Esophagus squamous epithelium (tissue), 4 donors: ENCODE results near the gene CDH13.

ENCODE experiments used
- POLR2A ChIP-seq, 4 donors: fragments of 450-650 bp; IDR thresholded peaks; one replicate each; pipeline ENCODE4 v1.6.1; 2017; ENCODE audit warnings: antibody characterized with exemption in 4 of 4, mild to moderate bottlenecking in 4 of 4, moderate library complexity in 3 of 4
- TF ChIP-seq, protein P1 (sequence below), 6 experiments: fragments of 450-650 bp in 4 of 6; fragments of 200-600 bp in 2 of 6; sonication (generic) in 2 of 6; IDR thresholded peaks; one replicate each; pipeline ENCODE4 v1.5.1; 2016 to 2019; ENCODE audit warnings: antibody characterized with exemption in 6 of 6, mild to moderate bottlenecking in 4 of 6, moderate library complexity in 4 of 6

GRCh38 chr16:83185902-83186301 lies 559.1 kb downstream of the CDH13 start:
- TF ChIP-seq, protein P1, sequence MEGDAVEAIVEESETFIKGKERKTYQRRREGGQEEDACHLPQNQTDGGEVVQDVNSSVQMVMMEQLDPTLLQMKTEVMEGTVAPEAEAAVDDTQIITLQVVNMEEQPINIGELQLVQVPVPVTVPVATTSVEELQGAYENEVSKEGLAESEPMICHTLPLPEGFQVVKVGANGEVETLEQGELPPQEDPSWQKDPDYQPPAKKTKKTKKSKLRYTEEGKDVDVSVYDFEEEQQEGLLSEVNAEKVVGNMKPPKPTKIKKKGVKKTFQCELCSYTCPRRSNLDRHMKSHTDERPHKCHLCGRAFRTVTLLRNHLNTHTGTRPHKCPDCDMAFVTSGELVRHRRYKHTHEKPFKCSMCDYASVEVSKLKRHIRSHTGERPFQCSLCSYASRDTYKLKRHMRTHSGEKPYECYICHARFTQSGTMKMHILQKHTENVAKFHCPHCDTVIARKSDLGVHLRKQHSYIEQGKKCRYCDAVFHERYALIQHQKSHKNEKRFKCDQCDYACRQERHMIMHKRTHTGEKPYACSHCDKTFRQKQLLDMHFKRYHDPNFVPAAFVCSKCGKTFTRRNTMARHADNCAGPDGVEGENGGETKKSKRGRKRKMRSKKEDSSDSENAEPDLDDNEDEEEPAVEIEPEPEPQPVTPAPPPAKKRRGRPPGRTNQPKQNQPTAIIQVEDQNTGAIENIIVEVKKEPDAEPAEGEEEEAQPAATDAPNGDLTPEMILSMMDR (IDR thresholded peaks at IDR 0.05) = no peak
- TF ChIP-seq POLR2A (IDR thresholded peaks at IDR 0.05) = no peak
